Smooth muscle cell of the brain vasculature (primary cell): Measurements from ENCODE around the gene RGS13.

Experiments used
- DNase-seq: peaks from one replicate; pipeline ENCODE4 v3.0.0-alpha.2; 2012; ENCODE audit warnings: low read depth, low spot score

The RGS13 gene

GRCh38 chr1:192635939-192636338 lies at the start of gene RGS13:
Gene RGS13 (plus strand): TSS chr1:192636147. CDS start chr1:192644335, 8,188 bp downstream.
- no peak for DNase-seq

- no peak for DNase-seq
These were observed 48.3 kb upstream of the RGS13 start for GRCh38 chr1:192587386-192588266.

GRCh38 chr1:192588546-192588945 lies 47.4 kb upstream of the RGS13 start:
- DNase-seq, result no peak

- no peak for DNase-seq
These were observed 46.1 kb upstream of the RGS13 start for GRCh38 chr1:192589813-192590212.

- no peak for DNase-seq
These were observed 43.4 kb upstream of the RGS13 start for GRCh38 chr1:192592517-192592916.

GRCh38 chr1:192592981-192593708 lies 42.8 kb upstream of the RGS13 start:
- DNase-seq, result no peak

GRCh38 chr1:192595299-192595698 lies 40.6 kb upstream of the RGS13 start:
- DNase-seq, result no peak

- no peak for DNase-seq
These were observed 37.4 kb upstream of the RGS13 start for GRCh38 chr1:192598589-192598988.

GRCh38 chr1:192600275-192600674 lies 35.7 kb upstream of the RGS13 start:
- DNase-seq, result no peak

- DNase-seq, result no peak
These were observed 34.8 kb upstream of the RGS13 start for GRCh38 chr1:192601143-192601542.

- no peak for DNase-seq
These were observed 34.4 kb upstream of the RGS13 start for GRCh38 chr1:192601567-192601966.

- no peak for DNase-seq
These were observed 33.2 kb upstream of the RGS13 start for GRCh38 chr1:192602757-192603156.

- DNase-seq, result no peak
These were observed 32.6 kb upstream of the RGS13 start for GRCh38 chr1:192603218-192603787.

- DNase-seq, result no peak
These were observed 30.8 kb upstream of the RGS13 start for GRCh38 chr1:192604979-192605620.

- no peak for DNase-seq
These were observed 27.3 kb upstream of the RGS13 start for GRCh38 chr1:192608671-192609070.

- no peak for DNase-seq
These were observed 26.6 kb upstream of the RGS13 start for GRCh38 chr1:192609110-192610079.

- no peak for DNase-seq
These were observed 25.6 kb upstream of the RGS13 start for GRCh38 chr1:192610112-192610889.

GRCh38 chr1:192615055-192615454 lies 20.9 kb upstream of the RGS13 start:
- no peak for DNase-seq

GRCh38 chr1:192620071-192620635 lies 15.8 kb upstream of the RGS13 start:
- DNase-seq, result no peak
